Measurements from ENCODE around the gene ZNF491.
A peak's percentile ranks its signal among the peaks of the same experiment; 100 is the strongest.

Gene ZNF491

GRCh38 chr19:11814029-11814699 lies 15.8 kb downstream of the ZNF491 start, which contains the start of gene ZNF440 (continued):
- TF ChIP-seq REST (tag by site-specific recombination; IDR thresholded peaks at IDR 0.05) (peak; percentile 59), FEZF1 (tag by site-specific recombination; IDR thresholded peaks at IDR 0.05) (no peak), ZFP37 (tag by site-specific recombination; IDR thresholded peaks at IDR 0.05) (no peak), GLIS2 (tag by site-specific recombination; IDR thresholded peaks at IDR 0.05) (no peak), REPIN1 (tag by site-specific recombination; IDR thresholded peaks at IDR 0.05; ENCODE audit: low read depth) (0 out of 2 replicates have a peak, but pooled peaks have one; percentile 35), ZNF174 (tag by site-specific recombination; IDR thresholded peaks at IDR 0.05) (no peak), ZNF707 (tag by site-specific recombination; IDR thresholded peaks at IDR 0.05) (no peak; the same call in 1 of the 2 replicates), ZNF654 (tag by site-specific recombination; IDR thresholded peaks at IDR 0.05; ENCODE audit: low read depth) (no peak), ZSCAN16 (tag by site-specific recombination; IDR thresholded peaks at IDR 0.05) (no peak), SCRT2 (tag by site-specific recombination; IDR thresholded peaks at IDR 0.05) (no peak), ZNF645 (tag by site-specific recombination; IDR thresholded peaks at IDR 0.05) (no peak), SP3 (tag by site-specific recombination; IDR thresholded peaks at IDR 0.05) (peak; percentile 76), INSM2 (tag by site-specific recombination; IDR thresholded peaks at IDR 0.05) (peak; percentile 96), ZNF777 (tag by site-specific recombination; IDR thresholded peaks at IDR 0.05; ENCODE audit: borderline replicate concordance) (peak; percentile 76; the same call in 1 of the 2 replicates), ZXDB (tag by site-specific recombination; IDR thresholded peaks at IDR 0.05) (0 out of 2 replicates have a peak, but pooled peaks have one; percentile 3), ZNF169 (tag by site-specific recombination; IDR thresholded peaks at IDR 0.05) (no peak), ZNF768 (tag by site-specific recombination; IDR thresholded peaks at IDR 0.05) (no peak), ZIC2 (tag by site-specific recombination; IDR thresholded peaks at IDR 0.05) (no peak), ZNF664 (tag by site-specific recombination; IDR thresholded peaks at IDR 0.05) (no peak), AEBP2 (tag by site-specific recombination; IDR thresholded peaks at IDR 0.05; ENCODE audit: borderline replicate concordance) (no peak), ZBTB11 (tag by site-specific recombination; conservative IDR thresholded peaks at IDR 0.05; ENCODE audit: low read depth) (peak; percentile 74), KLF16 (tag by site-specific recombination; IDR thresholded peaks at IDR 0.05) (peak; percentile 69; the same call in 1 of the 2 replicates), YY1 (tag by site-specific recombination; IDR thresholded peaks at IDR 0.05) (peak; percentile 15; the same call in 1 of the 2 replicates), ZNF560 (tag by site-specific recombination; IDR thresholded peaks at IDR 0.05; ENCODE audit: borderline replicate concordance) (no peak), ZNF701 (tag by site-specific recombination; IDR thresholded peaks at IDR 0.05) (no peak), ZNF16 (tag by site-specific recombination; IDR thresholded peaks at IDR 0.05; ENCODE audit: low read depth) (no peak), HOXD13 (CRISPR knock-in tag; IDR thresholded peaks at IDR 0.05; ENCODE audit: borderline replicate concordance) (no peak), ZFHX2 (tag by site-specific recombination; conservative IDR thresholded peaks at IDR 0.05) (no peak), ZNF350 (tag by site-specific recombination; IDR thresholded peaks at IDR 0.05) (no peak), ZNF433 (tag by site-specific recombination; IDR thresholded peaks at IDR 0.05; ENCODE audit: low read depth) (no peak)
